HG02981 (cell line): ENCODE measurements around the gene NAIF1.
"Not testable (repeated sequence)": the region's sequence is repeated elsewhere in the genome, so short reads cannot be mapped to it uniquely, and the experiment has no call there.

Experiments used
- ATAC-seq: cut with Tn5 transposase; IDR thresholded peaks from one replicate; pipeline ENCODE4 v1.9.1; 2021; ENCODE audit warnings: mild to moderate bottlenecking, moderate library complexity; ENCODE audit not compliant: unreplicated experiment

The NAIF1 gene

GRCh38 chr9:128062846-128063831 lies 4.0 kb downstream of the NAIF1 start:
- ATAC-seq: no peak

- no peak for ATAC-seq
Measured at GRCh38 chr9:128062279-128062678, 4.8 kb downstream of the NAIF1 start.

- ATAC-seq: no peak
Measured at GRCh38 chr9:128061275-128061960, 5.7 kb downstream of the NAIF1 start.

- ATAC-seq: no peak
Measured at GRCh38 chr9:128059365-128059983, 7.6 kb downstream of the NAIF1 start.

GRCh38 chr9:128057724-128058409 lies 9.3 kb downstream of the NAIF1 start:
- no peak for ATAC-seq

DNA sequence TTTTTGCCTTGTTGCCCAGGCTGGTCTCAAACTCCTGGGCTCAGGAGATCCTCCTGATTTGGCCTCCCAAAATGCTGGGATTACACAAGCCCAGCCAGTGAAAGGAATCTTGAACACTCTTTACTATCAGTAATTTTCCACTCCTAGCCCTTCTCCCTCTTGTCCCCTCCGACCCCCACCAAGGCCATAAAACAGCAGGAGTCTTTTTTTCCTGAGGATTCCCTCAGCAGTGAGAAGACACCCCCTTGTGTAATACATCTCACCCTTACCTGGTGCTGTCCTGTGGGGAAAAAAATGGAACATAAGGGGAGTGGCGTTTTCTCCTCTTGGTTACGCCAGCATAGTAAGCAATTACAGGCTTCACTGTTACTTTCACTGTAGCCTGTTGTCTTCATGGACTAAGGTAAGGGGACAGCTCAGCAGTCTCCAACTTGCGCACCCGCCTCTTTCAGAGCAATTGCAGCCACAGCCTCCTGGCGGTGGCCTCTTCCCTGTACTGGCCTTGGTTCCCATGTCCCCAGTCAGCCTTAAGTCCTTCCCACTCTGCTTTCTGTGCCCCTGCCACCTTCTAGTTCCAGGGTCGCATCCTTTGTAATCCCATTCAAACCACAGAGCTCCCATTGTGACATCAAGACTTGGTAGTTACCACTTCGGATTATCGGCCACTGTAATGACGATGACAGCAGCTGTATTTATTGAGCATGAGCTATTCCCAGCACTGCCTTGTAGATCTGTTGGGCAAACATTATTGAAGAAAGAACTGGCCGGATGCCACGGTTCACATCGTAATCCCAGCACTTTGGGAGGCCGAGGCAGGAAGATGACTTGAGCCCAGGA lies 10.0 kb downstream of the NAIF1 start:
- no peak for ATAC-seq

GRCh38 chr9:128056086-128056485 lies 11.0 kb downstream of the NAIF1 start:
- ATAC-seq: no peak

DNA sequence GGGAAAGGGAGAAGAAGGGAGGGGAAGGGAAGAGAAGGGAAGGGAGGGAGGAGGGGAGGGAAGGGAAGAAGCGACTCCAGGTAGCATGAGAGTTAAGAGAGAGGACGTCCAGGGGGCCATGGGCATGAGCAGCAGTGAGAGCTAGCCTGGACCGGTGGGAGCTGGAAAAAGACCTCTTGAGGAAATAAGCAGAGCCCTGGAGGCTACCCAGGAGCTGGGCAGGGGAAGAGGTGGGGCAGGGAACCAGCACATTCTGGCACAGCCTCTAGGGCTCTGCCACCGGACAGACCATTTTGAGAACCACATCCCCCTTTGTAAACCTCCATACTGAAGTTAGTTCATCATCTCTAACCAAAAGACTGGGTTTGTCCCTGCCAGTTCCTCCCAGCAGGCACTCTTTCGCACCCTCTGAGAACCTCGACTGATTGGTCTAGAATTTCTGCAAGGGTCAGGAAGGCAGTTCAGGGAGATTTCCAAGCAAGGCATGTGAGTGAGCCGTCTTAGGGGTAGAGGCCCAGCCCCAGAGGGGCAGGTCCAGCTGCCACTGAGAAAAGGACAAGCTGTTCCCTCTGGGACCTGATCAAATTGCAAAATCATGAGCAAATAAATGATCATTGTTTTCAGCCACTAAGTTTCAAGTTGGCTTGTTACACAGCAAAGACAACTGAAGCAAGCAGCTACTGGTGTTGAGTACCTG lies 11.6 kb downstream of the NAIF1 start:
- ATAC-seq: no peak

DNA sequence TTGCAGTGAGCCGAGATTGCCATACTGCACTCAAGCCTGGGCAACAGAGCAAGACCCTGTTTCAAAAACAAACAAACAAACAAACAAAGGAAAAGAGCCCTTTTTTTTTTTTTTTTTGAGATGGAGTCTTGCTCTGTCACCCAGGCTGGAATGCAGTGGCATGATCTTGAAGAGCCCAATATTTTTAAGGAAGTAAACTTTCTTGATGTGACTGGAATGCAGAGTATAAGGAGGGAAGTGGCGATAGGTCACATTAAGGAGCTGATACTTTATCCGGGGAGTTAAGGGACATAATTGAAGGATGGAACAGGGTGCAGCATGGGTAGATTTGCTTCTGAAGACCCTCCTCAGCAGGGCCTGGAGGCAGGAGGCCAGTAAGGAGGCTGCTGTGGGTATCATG lies 13.0 kb downstream of the NAIF1 start:
- ATAC-seq: no peak

- ATAC-seq: no peak
Measured at GRCh38 chr9:128053560-128053959, 13.6 kb downstream of the NAIF1 start.

DNA sequence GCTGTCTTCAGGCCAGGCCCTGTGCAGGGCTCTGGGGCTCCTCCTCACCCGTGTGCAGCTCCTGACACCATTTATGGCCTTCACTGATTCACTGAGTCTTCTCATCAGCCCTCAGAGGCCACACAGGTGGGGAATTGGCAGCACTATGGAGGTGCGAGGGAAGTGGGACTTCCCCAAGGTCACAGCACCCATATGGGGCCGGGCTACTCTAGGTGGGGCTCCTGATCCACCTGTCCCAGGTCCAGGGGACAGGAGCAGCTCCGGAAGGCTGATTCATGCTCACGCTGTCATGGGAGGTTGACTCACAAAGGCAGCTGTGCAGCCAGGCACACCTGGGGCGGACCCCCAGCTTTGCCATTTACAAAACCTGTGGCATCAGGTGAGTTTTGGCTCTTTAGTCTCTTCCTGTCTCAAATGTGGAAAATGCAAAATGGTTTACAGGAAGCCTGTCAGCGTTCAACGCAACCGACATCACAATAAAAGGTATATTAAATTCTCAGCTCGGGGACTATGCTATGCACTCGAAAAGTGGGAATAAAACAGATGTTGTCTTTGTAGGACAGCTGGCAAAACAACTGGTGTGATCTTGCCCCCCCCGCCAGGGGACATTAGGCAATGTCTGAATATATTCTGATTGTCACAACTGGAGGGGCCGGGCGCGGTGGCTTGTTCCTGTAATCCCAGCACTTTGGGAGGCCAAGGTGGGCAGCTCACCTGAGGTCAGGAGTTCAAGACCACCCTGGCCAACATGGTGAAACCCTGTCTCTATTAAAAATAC lies 15.0 kb downstream of the NAIF1 start:
- ATAC-seq: no peak

- ATAC-seq: no peak
Measured at GRCh38 chr9:128049843-128050242, 17.3 kb downstream of the NAIF1 start.

GRCh38 chr9:128048663-128049062 lies 18.5 kb downstream of the NAIF1 start:
- ATAC-seq: no peak

GRCh38 chr9:128047231-128047630 lies 19.9 kb downstream of the NAIF1 start:
- ATAC-seq: no peak

GRCh38 chr9:128045831-128046230 lies 21.3 kb downstream of the NAIF1 start:
- no peak for ATAC-seq

GRCh38 chr9:128045409-128045808 lies 21.7 kb downstream of the NAIF1 start:
- ATAC-seq: not testable (repeated sequence)

DNA sequence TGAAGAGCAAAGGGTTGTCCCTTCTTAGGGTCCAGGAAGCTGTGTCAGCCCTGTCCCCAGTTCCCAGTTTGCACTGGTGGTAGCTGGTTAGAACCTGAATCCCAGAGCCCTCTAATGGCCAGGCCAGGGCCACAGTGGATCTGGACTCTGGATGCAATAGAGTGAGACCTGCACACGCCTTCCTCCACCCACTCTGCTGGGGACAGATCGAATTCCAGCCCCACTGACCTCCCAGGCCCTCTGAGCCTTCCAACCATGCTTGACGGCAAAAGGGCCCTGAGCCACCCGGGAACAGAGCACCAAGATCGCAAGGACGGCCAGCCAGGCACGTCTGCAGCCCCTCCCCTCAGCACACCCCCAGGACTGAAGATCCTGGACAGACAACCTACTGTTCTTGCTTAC lies 23.7 kb downstream of the NAIF1 start:
- ATAC-seq: no peak

DNA sequence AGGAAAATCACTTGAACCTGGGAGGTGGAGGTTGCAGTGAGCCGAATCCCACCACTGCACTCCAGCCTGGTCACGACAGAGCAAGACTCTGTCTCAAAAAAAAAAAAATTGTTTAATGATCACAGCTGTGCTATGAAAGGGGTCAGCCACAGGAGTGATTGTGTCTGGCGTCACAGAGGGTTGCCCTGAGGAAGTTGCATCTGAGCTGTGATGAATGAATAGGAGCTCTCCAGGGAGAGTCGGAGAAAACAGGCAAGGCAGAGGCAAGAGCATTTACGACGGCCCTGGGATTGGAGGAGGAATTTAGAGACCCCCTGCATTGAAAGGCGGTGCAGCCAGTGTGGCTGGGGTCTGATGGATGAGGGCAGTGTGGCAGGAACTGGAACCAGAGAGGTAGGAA lies 25.1 kb downstream of the NAIF1 start:
- ATAC-seq: no peak

- ATAC-seq: not testable (repeated sequence)
Measured at GRCh38 chr9:128040783-128041182, 26.3 kb downstream of the NAIF1 start.
